SK-N-SH treated with all-trans-retinoic acid at 6 μM for 48 hours (cell line): ENCODE results near the gene NFYA.

Experiments
- ARNTL ChIP-seq: fragments of 450-650 bp; formaldehyde crosslinking; IDR thresholded peaks from 2 replicates; pipeline ENCODE4 v1.5.0; 2020; ENCODE audit warnings: low read depth, mild to moderate bottlenecking, moderate library complexity, borderline replicate concordance
- CREB5 ChIP-seq: fragments of 250-450 bp; sonication (Bioruptor Pico); IDR thresholded peaks from 2 replicates; pipeline ENCODE4 v1.5.1; 2020; ENCODE audit warnings: low read depth, mild to moderate bottlenecking, moderate library complexity
- ISL1 ChIP-seq: fragments of 250-450 bp; sonication (Bioruptor Pico); IDR thresholded peaks from 2 replicates; pipeline ENCODE4 v2.1.2; 2022; ENCODE audit warnings: mild to moderate bottlenecking, moderate library complexity
- PATZ1 ChIP-seq: fragments of 250-450 bp; sonication (Bioruptor Pico); IDR thresholded peaks from 2 replicates; pipeline ENCODE4 v1.8.0; 2020; ENCODE audit warnings: mild to moderate bottlenecking, moderate library complexity, borderline replicate concordance
- RARB ChIP-seq: fragments of 250-450 bp; sonication (Bioruptor Pico); IDR thresholded peaks from 2 replicates; pipeline ENCODE4 v1.8.0; 2021; ENCODE audit warnings: mild to moderate bottlenecking, moderate library complexity
- TOX ChIP-seq: fragments of 250-450 bp; sonication (Bioruptor Pico); IDR thresholded peaks from 2 replicates; pipeline ENCODE4 v1.8.0; 2021; ENCODE audit warnings: mild to moderate bottlenecking, moderate library complexity, borderline replicate concordance
- ZFP3 ChIP-seq: fragments of 250-450 bp; sonication (Bioruptor Pico); IDR thresholded peaks from 2 replicates; pipeline ENCODE4 v1.5.0; 2020; ENCODE audit warnings: mild to moderate bottlenecking, moderate library complexity
- ZFP30 ChIP-seq: fragments of 450-650 bp; formaldehyde crosslinking; IDR thresholded peaks from 2 replicates; pipeline ENCODE4 v1.5.0; 2022; ENCODE audit warnings: mild to moderate bottlenecking, moderate library complexity

GRCh38 chr6:41028561-41029412, 44.0 kb upstream of the NFYA start:
- no peak for TF ChIP-seq TOX
- TF ChIP-seq ARNTL (CRISPR knock-in tag) = no peak
- no peak for TF ChIP-seq ZFP30 (CRISPR knock-in tag)
- no peak for TF ChIP-seq RARB (CRISPR knock-in tag)
- no peak for TF ChIP-seq ISL1 (CRISPR knock-in tag)
- TF ChIP-seq PATZ1 (CRISPR knock-in tag) = no peak
- TF ChIP-seq CREB5 (CRISPR knock-in tag) = no peak
- no peak for TF ChIP-seq ZFP3
